ENCODE data around the gene CNN1.

DNA sequence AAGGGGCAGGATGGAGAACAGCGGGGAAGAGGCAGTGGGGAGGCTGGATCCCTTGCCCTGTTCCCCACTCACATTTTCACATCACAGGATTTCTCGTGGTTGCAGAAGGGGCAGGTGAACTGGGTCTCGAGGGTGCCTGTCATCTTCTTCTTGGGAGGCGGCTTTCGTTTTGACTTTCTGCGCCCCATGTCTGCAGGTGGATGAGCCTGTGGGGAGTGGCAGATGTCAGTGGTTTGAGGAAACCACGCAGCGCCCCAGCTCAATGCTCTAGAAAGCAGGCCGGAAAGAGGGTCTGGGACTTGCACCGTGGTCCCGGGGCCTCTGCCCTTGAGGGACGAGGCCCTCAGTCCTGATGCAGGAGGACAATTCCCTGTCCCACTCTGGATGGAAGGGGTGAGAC is 15.5 kb downstream of the CNN1 start:
- TF ChIP-seq, protein P1, sequence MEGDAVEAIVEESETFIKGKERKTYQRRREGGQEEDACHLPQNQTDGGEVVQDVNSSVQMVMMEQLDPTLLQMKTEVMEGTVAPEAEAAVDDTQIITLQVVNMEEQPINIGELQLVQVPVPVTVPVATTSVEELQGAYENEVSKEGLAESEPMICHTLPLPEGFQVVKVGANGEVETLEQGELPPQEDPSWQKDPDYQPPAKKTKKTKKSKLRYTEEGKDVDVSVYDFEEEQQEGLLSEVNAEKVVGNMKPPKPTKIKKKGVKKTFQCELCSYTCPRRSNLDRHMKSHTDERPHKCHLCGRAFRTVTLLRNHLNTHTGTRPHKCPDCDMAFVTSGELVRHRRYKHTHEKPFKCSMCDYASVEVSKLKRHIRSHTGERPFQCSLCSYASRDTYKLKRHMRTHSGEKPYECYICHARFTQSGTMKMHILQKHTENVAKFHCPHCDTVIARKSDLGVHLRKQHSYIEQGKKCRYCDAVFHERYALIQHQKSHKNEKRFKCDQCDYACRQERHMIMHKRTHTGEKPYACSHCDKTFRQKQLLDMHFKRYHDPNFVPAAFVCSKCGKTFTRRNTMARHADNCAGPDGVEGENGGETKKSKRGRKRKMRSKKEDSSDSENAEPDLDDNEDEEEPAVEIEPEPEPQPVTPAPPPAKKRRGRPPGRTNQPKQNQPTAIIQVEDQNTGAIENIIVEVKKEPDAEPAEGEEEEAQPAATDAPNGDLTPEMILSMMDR (IDR thresholded peaks at IDR 0.05), result no peak
- no peak for TF ChIP-seq EP300 (IDR thresholded peaks at IDR 0.05)

Measured in sigmoid colon (tissue), 4 donors.